ENCODE measurements around the gene OBSL1.

The OBSL1 gene

GRCh38 chr2:219597552-219598307, 26.4 kb upstream of the OBSL1 start, which contains the start of gene STK11IP:
TSS of gene STK11IP (plus strand) at chr2:219597857. CDS start at chr2:219598120, 263 bp downstream.
- peak; percentile 70 for DNase-seq (ENCODE audit: low read depth, low spot score)
- H3K27ac ChIP-seq: peak within 1 kb of the TSS; percentile 87

GRCh38 chr2:219596954-219597551, 25.7 kb upstream of the OBSL1 start:
- no peak for DNase-seq (ENCODE audit: low read depth, low spot score)
- peak overlapping the region; percentile 87 for H3K27ac ChIP-seq

- DNase-seq (ENCODE audit: low read depth, low spot score): no peak
- H3K27ac ChIP-seq: no peak overlapping the region
Observed at GRCh38 chr2:219595256-219595655, 23.9 kb upstream of the OBSL1 start.

- no peak for DNase-seq (ENCODE audit: low read depth, low spot score)
Observed at GRCh38 chr2:219593154-219593553, 21.8 kb upstream of the OBSL1 start.

GRCh38 chr2:219592736-219593135, 21.4 kb upstream of the OBSL1 start:
- no peak overlapping the region for H3K27ac ChIP-seq
- no peak for DNase-seq (ENCODE audit: low read depth, low spot score)

More at GRCh38 chr2:219593154-219593553, 21.8 kb upstream of the OBSL1 start:
- H3K27ac ChIP-seq: no peak overlapping the region

- DNase-seq (ENCODE audit: low read depth, low spot score): no peak
- H3K27ac ChIP-seq: no peak overlapping the region
Observed at GRCh38 chr2:219591091-219591490, 19.8 kb upstream of the OBSL1 start.

GRCh38 chr2:219581346-219581745, 10.0 kb upstream of the OBSL1 start:
- no peak for DNase-seq (ENCODE audit: low read depth, low spot score)

GRCh38 chr2:219578811-219579613, 7.7 kb upstream of the OBSL1 start:
- DNase-seq (ENCODE audit: low read depth, low spot score): no peak
- no peak overlapping the region for H3K27ac ChIP-seq

More at GRCh38 chr2:219581346-219581745, 10.0 kb upstream of the OBSL1 start:
- no peak overlapping the region for H3K27ac ChIP-seq

- no peak for DNase-seq (ENCODE audit: low read depth, low spot score)
Observed at GRCh38 chr2:219576505-219577388, 5.4 kb upstream of the OBSL1 start.

GRCh38 chr2:219575566-219576504, 4.5 kb upstream of the OBSL1 start:
- DNase-seq (ENCODE audit: low read depth, low spot score): no peak
- H3K27ac ChIP-seq: no peak overlapping the region

More at GRCh38 chr2:219576505-219577388, 5.4 kb upstream of the OBSL1 start:
- H3K27ac ChIP-seq: no peak overlapping the region

- DNase-seq (ENCODE audit: low read depth, low spot score): no peak
- no peak overlapping the region for H3K27ac ChIP-seq
Observed at GRCh38 chr2:219574484-219575311, 3.4 kb upstream of the OBSL1 start.

GRCh38 chr2:219573166-219573565, 1.8 kb upstream of the OBSL1 start:
- DNase-seq (ENCODE audit: low read depth, low spot score): no peak
- no peak overlapping the region for H3K27ac ChIP-seq

GRCh38 chr2:219572237-219573001, 1.1 kb upstream of the OBSL1 start, which contains the start of gene INHA:
TSS of gene INHA (plus strand) at chr2:219572310. CDS start at chr2:219572375, 65 bp downstream.
- H3K27ac ChIP-seq: peak within 1 kb of the TSS; percentile 43
- DNase-seq (ENCODE audit: low read depth, low spot score): no peak

- DNase-seq (ENCODE audit: low read depth, low spot score): no peak
- H3K27ac ChIP-seq: peak overlapping the region; percentile 43
Observed at GRCh38 chr2:219570924-219571310, 422 bp downstream of the OBSL1 start.

GRCh38 chr2:219570194-219570923, 980 bp downstream of the OBSL1 start:
- no peak for DNase-seq (ENCODE audit: low read depth, low spot score)
- H3K27ac ChIP-seq: peak overlapping the region; percentile 43

- DNase-seq (ENCODE audit: low read depth, low spot score): no peak
- H3K27ac ChIP-seq: no peak overlapping the region
Observed at GRCh38 chr2:219569635-219570034, 1.7 kb downstream of the OBSL1 start.

All from epithelial cell of prostate (primary cell).